ENCODE data around the gene RASA2.

DNA sequence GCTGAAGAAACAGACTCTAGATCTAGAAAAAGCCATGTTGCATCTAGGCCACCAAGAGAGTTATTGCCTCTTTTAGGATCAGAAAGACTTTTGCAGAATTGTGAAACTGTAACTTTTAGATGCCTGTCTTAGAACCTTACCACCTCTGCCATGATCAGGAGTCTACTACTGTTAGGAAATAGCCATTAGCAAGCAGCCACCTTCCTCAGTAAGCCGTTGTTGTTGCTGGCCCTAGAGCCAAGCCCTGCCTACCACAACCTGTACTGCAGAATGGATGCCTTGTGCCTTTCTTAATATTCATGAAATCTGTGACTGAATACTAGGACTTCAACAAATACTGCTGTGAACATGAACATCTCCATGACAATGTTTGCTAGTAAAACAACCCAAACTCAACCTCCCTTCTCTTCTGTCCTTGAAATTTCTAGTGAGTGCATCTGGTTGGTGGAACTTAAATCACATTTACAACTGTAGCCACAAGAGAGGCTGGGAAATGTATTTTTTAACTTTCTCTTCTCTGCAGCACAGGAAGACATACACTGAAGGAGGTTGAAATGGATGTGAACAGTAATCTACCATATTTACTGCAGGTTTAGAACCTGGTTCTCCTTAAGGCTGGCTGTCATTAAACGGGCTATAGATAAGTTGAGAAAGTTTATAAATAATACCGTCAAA lies 20.7 kb downstream of the RASA2 start:
- TF ChIP-seq, protein P1, sequence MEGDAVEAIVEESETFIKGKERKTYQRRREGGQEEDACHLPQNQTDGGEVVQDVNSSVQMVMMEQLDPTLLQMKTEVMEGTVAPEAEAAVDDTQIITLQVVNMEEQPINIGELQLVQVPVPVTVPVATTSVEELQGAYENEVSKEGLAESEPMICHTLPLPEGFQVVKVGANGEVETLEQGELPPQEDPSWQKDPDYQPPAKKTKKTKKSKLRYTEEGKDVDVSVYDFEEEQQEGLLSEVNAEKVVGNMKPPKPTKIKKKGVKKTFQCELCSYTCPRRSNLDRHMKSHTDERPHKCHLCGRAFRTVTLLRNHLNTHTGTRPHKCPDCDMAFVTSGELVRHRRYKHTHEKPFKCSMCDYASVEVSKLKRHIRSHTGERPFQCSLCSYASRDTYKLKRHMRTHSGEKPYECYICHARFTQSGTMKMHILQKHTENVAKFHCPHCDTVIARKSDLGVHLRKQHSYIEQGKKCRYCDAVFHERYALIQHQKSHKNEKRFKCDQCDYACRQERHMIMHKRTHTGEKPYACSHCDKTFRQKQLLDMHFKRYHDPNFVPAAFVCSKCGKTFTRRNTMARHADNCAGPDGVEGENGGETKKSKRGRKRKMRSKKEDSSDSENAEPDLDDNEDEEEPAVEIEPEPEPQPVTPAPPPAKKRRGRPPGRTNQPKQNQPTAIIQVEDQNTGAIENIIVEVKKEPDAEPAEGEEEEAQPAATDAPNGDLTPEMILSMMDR (IDR thresholded peaks at IDR 0.05), result no peak
- TF ChIP-seq POLR2A (IDR thresholded peaks at IDR 0.05), result no peak

All from upper lobe of left lung (tissue), 4 donors.